HEK293 (cell line): Measurements from ENCODE around the gene NDRG3.
"Not testable (repeated sequence)": the region's sequence is repeated elsewhere in the genome, so short reads cannot be mapped to it uniquely, and the experiment has no call there.

ENCODE experiments used
- CTCF ChIP-seq: fragments of 450-650 bp; formaldehyde crosslinking; IDR thresholded peaks from 2 replicates; pipeline ENCODE4 v1.5.1; 2016; ENCODE audit warnings: missing biosample characterization, missing genetic modification characterization
- KLF16 ChIP-seq: fragments of 450-650 bp; formaldehyde crosslinking; IDR thresholded peaks from 2 replicates; pipeline ENCODE4 v1.5.1; 2017; ENCODE audit warnings: missing biosample characterization, missing genetic modification characterization
- YY1 ChIP-seq: fragments of 450-650 bp; formaldehyde crosslinking; IDR thresholded peaks from 2 replicates; pipeline ENCODE4 v1.5.1; 2018; ENCODE audit warnings: missing biosample characterization, missing genetic modification characterization
- ZNF146 ChIP-seq: fragments of 450-650 bp; formaldehyde crosslinking; IDR thresholded peaks from 2 replicates; pipeline ENCODE4 v1.5.1; 2016; ENCODE audit warnings: missing biosample characterization, missing genetic modification characterization
- ZNF292 ChIP-seq: fragments of 450-650 bp; formaldehyde crosslinking; IDR thresholded peaks from 2 replicates; pipeline ENCODE4 v1.5.1; 2016; ENCODE audit warnings: low read depth, missing biosample characterization, missing genetic modification characterization, borderline replicate concordance
- ZNF561 ChIP-seq: fragments of 450-650 bp; IDR thresholded peaks from 2 replicates; pipeline ENCODE4 v1.5.1; 2018; ENCODE audit warnings: missing biosample characterization, missing genetic modification characterization, borderline replicate concordance
- ZNF677 ChIP-seq: fragments of 450-650 bp; IDR thresholded peaks from 2 replicates; pipeline ENCODE4 v1.5.0; 2018; ENCODE audit warnings: missing biosample characterization, mild to moderate bottlenecking, missing genetic modification characterization, moderate library complexity

- TF ChIP-seq CTCF, ZNF561, ZNF146, KLF16, ZNF292, YY1, ZNF677 (tag by site-specific recombination): not testable (repeated sequence)
These were observed 70.3 kb downstream of the NDRG3 start for GRCh38 chr20:36675545-36675944.
